ENCODE data around the gene MATN4. TPM values are rescaled to one million over a fixed set of nuclear protein-coding genes. Genes with fewer than 3 reads are reported as not detected.
A peak's percentile ranks its signal among the peaks of the same experiment; 100 is the strongest.

The MATN4 gene
- total RNA-seq, 1 experiment from 2014 or later = 1.9 TPM

GRCh38 chr20:45293041-45294002 lies 14.8 kb downstream of the MATN4 start:
- H3K27me3 Mint-ChIP-seq (ENCODE audit: low read depth) = peaks cover 66% of the 10 kb centered on the region
- peaks cover 7% of the 10 kb centered on the region; the same call in 1 of the 2 replicates for H3K4me1 Mint-ChIP-seq
- peaks cover 13% of the 10 kb centered on the region for H3K9me3 Mint-ChIP-seq
- POLR2A ChIA-PET = interaction anchor here (0.6 to 1.6 kb wide), 4 partner anchors 18 to 157 kb away, joined by 4 to 6 read pairs (median 4); partner anchors contain the start of gene SYS1
- DNase-seq (ENCODE audit: low spot score) = peak; percentile 95
- H3K27ac Mint-ChIP-seq = no peak overlapping the region
- peak; percentile 87 for ATAC-seq
- H3K36me3 Mint-ChIP-seq = peaks cover 15% of the 10 kb centered on the region
- CTCF ChIA-PET = interaction anchor here (0.6 to 6.1 kb wide), 82 partner anchors 9 to 1234 kb away, joined by 3 to 154 read pairs (median 4); partner anchors contain the start of genes KCNS1, MATN4, PIGT and RBPJL
- H3K4me3 Mint-ChIP-seq = peak overlapping the region; percentile 71
- TF ChIP-seq SP1 (CRISPR knock-in tag; conservative IDR thresholded peaks at IDR 0.05) (no peak; the same call in 1 of the 2 replicates), ELF4 (CRISPR knock-in tag; IDR thresholded peaks at IDR 0.05; ENCODE audit: low read depth) (peak; percentile 91), JAZF1 (CRISPR knock-in tag; IDR thresholded peaks at IDR 0.05) (no peak), SMAD3 (CRISPR knock-in tag; IDR thresholded peaks at IDR 0.05; ENCODE audit: borderline replicate concordance) (peak; percentile 82; the same call in 1 of the 2 replicates), NFYB (CRISPR knock-in tag; conservative IDR thresholded peaks at IDR 0.05; ENCODE audit: low read depth) (no peak), ESRRA (CRISPR knock-in tag; IDR thresholded peaks at IDR 0.05; ENCODE audit: borderline replicate concordance) (peak; percentile 88), SMAD4 (CRISPR knock-in tag; IDR thresholded peaks at IDR 0.05) (no peak), CREB1 (CRISPR knock-in tag; IDR thresholded peaks at IDR 0.05) (peak; percentile 83; the same call in 1 of the 2 replicates), CBFB (CRISPR knock-in tag; IDR thresholded peaks at IDR 0.05; ENCODE audit: low read depth) (0 out of 2 replicates have a peak, but pooled peaks have one; percentile 3), E2F5 (CRISPR knock-in tag; IDR thresholded peaks at IDR 0.05) (peak; percentile 89), CREM (CRISPR knock-in tag; IDR thresholded peaks at IDR 0.05) (no peak), SOX15 (CRISPR knock-in tag; IDR thresholded peaks at IDR 0.05) (no peak), RORB (CRISPR knock-in tag; IDR thresholded peaks at IDR 0.05) (no peak), NFATC4 (CRISPR knock-in tag; IDR thresholded peaks at IDR 0.05) (no peak), ZNF263 (CRISPR knock-in tag; IDR thresholded peaks at IDR 0.05; ENCODE audit: low read depth) (peak; percentile 62), HMGA2 (CRISPR knock-in tag; IDR thresholded peaks at IDR 0.05) (no peak), ZNF416 (CRISPR knock-in tag; IDR thresholded peaks at IDR 0.05) (no peak), ZNF317 (CRISPR knock-in tag; IDR thresholded peaks at IDR 0.05; ENCODE audit: borderline replicate concordance, low read depth) (peak; percentile 66; the same call in 1 of the 2 replicates), NR1H2 (CRISPR knock-in tag; IDR thresholded peaks at IDR 0.05) (no peak), NR3C1 (CRISPR knock-in tag; conservative IDR thresholded peaks at IDR 0.05; ENCODE audit: low read depth) (no peak)
- TF ChIP-seq, protein P1, sequence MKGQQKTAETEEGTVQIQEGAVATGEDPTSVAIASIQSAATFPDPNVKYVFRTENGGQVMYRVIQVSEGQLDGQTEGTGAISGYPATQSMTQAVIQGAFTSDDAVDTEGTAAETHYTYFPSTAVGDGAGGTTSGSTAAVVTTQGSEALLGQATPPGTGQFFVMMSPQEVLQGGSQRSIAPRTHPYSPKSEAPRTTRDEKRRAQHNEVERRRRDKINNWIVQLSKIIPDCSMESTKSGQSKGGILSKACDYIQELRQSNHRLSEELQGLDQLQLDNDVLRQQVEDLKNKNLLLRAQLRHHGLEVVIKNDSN (CRISPR knock-in tag; IDR thresholded peaks at IDR 0.05) = peak; percentile 78
- TF ChIP-seq, protein P2, sequence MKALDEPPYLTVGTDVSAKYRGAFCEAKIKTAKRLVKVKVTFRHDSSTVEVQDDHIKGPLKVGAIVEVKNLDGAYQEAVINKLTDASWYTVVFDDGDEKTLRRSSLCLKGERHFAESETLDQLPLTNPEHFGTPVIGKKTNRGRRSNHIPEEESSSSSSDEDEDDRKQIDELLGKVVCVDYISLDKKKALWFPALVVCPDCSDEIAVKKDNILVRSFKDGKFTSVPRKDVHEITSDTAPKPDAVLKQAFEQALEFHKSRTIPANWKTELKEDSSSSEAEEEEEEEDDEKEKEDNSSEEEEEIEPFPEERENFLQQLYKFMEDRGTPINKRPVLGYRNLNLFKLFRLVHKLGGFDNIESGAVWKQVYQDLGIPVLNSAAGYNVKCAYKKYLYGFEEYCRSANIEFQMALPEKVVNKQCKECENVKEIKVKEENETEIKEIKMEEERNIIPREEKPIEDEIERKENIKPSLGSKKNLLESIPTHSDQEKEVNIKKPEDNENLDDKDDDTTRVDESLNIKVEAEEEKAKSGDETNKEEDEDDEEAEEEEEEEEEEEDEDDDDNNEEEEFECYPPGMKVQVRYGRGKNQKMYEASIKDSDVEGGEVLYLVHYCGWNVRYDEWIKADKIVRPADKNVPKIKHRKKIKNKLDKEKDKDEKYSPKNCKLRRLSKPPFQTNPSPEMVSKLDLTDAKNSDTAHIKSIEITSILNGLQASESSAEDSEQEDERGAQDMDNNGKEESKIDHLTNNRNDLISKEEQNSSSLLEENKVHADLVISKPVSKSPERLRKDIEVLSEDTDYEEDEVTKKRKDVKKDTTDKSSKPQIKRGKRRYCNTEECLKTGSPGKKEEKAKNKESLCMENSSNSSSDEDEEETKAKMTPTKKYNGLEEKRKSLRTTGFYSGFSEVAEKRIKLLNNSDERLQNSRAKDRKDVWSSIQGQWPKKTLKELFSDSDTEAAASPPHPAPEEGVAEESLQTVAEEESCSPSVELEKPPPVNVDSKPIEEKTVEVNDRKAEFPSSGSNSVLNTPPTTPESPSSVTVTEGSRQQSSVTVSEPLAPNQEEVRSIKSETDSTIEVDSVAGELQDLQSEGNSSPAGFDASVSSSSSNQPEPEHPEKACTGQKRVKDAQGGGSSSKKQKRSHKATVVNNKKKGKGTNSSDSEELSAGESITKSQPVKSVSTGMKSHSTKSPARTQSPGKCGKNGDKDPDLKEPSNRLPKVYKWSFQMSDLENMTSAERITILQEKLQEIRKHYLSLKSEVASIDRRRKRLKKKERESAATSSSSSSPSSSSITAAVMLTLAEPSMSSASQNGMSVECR (CRISPR knock-in tag; IDR thresholded peaks at IDR 0.05; ENCODE audit: borderline replicate concordance) = peak; percentile 88; the same call in 1 of the 2 replicates
- TF ChIP-seq, protein P3, sequence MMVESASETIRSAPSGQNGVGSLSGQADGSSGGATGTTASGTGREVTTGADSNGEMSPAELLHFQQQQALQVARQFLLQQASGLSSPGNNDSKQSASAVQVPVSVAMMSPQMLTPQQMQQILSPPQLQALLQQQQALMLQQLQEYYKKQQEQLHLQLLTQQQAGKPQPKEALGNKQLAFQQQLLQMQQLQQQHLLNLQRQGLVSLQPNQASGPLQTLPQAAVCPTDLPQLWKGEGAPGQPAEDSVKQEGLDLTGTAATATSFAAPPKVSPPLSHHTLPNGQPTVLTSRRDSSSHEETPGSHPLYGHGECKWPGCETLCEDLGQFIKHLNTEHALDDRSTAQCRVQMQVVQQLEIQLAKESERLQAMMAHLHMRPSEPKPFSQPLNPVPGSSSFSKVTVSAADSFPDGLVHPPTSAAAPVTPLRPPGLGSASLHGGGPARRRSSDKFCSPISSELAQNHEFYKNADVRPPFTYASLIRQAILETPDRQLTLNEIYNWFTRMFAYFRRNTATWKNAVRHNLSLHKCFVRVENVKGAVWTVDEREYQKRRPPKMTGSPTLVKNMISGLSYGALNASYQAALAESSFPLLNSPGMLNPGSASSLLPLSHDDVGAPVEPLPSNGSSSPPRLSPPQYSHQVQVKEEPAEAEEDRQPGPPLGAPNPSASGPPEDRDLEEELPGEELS (CRISPR knock-in tag; IDR thresholded peaks at IDR 0.05) = peak; percentile 91
- TF ChIP-seq, protein P4, sequence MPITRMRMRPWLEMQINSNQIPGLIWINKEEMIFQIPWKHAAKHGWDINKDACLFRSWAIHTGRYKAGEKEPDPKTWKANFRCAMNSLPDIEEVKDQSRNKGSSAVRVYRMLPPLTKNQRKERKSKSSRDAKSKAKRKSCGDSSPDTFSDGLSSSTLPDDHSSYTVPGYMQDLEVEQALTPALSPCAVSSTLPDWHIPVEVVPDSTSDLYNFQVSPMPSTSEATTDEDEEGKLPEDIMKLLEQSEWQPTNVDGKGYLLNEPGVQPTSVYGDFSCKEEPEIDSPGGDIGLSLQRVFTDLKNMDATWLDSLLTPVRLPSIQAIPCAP (CRISPR knock-in tag; IDR thresholded peaks at IDR 0.05) = peak; percentile 75; the same call in 1 of the 2 replicates
- TF ChIP-seq, protein P5, sequence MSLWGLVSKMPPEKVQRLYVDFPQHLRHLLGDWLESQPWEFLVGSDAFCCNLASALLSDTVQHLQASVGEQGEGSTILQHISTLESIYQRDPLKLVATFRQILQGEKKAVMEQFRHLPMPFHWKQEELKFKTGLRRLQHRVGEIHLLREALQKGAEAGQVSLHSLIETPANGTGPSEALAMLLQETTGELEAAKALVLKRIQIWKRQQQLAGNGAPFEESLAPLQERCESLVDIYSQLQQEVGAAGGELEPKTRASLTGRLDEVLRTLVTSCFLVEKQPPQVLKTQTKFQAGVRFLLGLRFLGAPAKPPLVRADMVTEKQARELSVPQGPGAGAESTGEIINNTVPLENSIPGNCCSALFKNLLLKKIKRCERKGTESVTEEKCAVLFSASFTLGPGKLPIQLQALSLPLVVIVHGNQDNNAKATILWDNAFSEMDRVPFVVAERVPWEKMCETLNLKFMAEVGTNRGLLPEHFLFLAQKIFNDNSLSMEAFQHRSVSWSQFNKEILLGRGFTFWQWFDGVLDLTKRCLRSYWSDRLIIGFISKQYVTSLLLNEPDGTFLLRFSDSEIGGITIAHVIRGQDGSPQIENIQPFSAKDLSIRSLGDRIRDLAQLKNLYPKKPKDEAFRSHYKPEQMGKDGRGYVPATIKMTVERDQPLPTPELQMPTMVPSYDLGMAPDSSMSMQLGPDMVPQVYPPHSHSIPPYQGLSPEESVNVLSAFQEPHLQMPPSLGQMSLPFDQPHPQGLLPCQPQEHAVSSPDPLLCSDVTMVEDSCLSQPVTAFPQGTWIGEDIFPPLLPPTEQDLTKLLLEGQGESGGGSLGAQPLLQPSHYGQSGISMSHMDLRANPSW (CRISPR knock-in tag; conservative IDR thresholded peaks at IDR 0.05; ENCODE audit: low read depth) = no peak

Measured in WTC11 (cell line).